ENCODE results near the gene RAD51B. TPM values are rescaled to one million over a fixed set of nuclear protein-coding genes. Genes with fewer than 3 reads are reported as not detected.
A peak's percentile ranks its signal among the peaks of the same experiment; 100 is the strongest.

RAD51B gene
- total RNA-seq, 1 experiment from 2014 or later = 16.7 TPM

GRCh38 chr14:68397822-68398221 is 578.2 kb downstream of the RAD51B start:
- Histone ChIP-seq H3K4me2 (ENCODE audit: insufficient read depth, insufficient read length, low read length) (no peak overlapping the region), H3K27me3 (ENCODE audit: insufficient read depth, low read length) (no peaks in the 10 kb centered on the region), H3K56ac (ENCODE audit: insufficient read length, low read depth, low read length) (no peak overlapping the region), H2BK20ac (ENCODE audit: low read depth, low read length, poor library complexity, severe bottlenecking) (no peak overlapping the region), H3K4ac (ENCODE audit: low read depth, low read length) (no peak overlapping the region; the same call in 1 of the 2 replicates), H3T11ph (ENCODE audit: low read length) (no peak overlapping the region), H3K14ac (ENCODE audit: insufficient read depth, low read length) (no peak overlapping the region), H3K18ac (ENCODE audit: insufficient read length, low read depth, low read length) (peak overlapping the region; percentile 46), H4K5ac (ENCODE audit: insufficient read length, low read depth, low read length) (no peak overlapping the region), H3K9ac (ENCODE audit: extremely low read depth, insufficient read length, low read length) (no peak overlapping the region), H3K27ac (ENCODE audit: insufficient read length, low read depth, low read length) (no peak overlapping the region), H2BK5ac (ENCODE audit: insufficient read length, low read length) (no peak overlapping the region), H2BK120ac (ENCODE audit: low read depth, low read length, poor library complexity, severe bottlenecking) (no peak overlapping the region), H3K23me2 (ENCODE audit: insufficient read length, low read depth, low read length, poor library complexity, severe bottlenecking) (peaks cover 2% of the 10 kb centered on the region), H2AK5ac (ENCODE audit: insufficient read length, low read length) (no peak overlapping the region), H4K8ac (replicated peaks; ENCODE audit: insufficient read length, low read depth, low read length) (no peak overlapping the region), H3K79me2 (ENCODE audit: insufficient read depth, low read length) (no peaks in the 10 kb centered on the region), H3K79me1 (ENCODE audit: insufficient read depth, low read depth, low read length, poor library complexity, severe bottlenecking) (no peaks in the 10 kb centered on the region), H3K23ac (ENCODE audit: insufficient read length, low read depth, low read length) (no peak overlapping the region), H2BK15ac (ENCODE audit: low read depth, low read length) (no peak overlapping the region), H2BK12ac (ENCODE audit: insufficient read length, low read depth, low read length) (no peak overlapping the region), H4K91ac (ENCODE audit: insufficient read length, low read depth, low read length) (no peak overlapping the region), H2AFZ (ENCODE audit: low read length) (no peak overlapping the region), H4K20me1 (ENCODE audit: control insufficient read depth, insufficient read depth, insufficient read length) (no peaks in the 10 kb centered on the region), H3K4me1 (ENCODE audit: insufficient read depth, low read length) (peaks cover 15% of the 10 kb centered on the region), H3K9me3 (ENCODE audit: control insufficient read depth, low read depth, low read length) (no peaks in the 10 kb centered on the region)
- peaks cover 46 to 48% of the 10 kb centered on the region in 2 experiments for H3K4me1 Mint-ChIP-seq
- H3K9me3 Mint-ChIP-seq = no peaks in the 10 kb centered on the region
- H3K27ac Mint-ChIP-seq = no peak overlapping the region
- DNase-seq = no peak
- no peaks in the 10 kb centered on the region for H3K36me3 Mint-ChIP-seq (ENCODE audit: insufficient read depth in 1 of 3, low read depth in 3 of 3)
- no peak overlapping the region; a peak in 1 of 5 replicates for H3K4me3 Mint-ChIP-seq
- TF ChIP-seq CTCF (conservative IDR thresholded peaks at IDR 0.05) = no peak
- WGBS (ENCODE audit: extremely low coverage, insufficient read length, low lambda C conversion rate) = no CpG with 5 or more reads among the region's 6 CpGs
- H3K27me3 Mint-ChIP-seq (ENCODE audit: low read depth) = no peaks in the 10 kb centered on the region; the same call in 1 of the 2 replicates
